ENCODE measurements around the gene PVR.
"Not testable (repeated sequence)": the region's sequence is repeated elsewhere in the genome, so short reads cannot be mapped to it uniquely, and the experiment has no call there.

Gene PVR

DNA sequence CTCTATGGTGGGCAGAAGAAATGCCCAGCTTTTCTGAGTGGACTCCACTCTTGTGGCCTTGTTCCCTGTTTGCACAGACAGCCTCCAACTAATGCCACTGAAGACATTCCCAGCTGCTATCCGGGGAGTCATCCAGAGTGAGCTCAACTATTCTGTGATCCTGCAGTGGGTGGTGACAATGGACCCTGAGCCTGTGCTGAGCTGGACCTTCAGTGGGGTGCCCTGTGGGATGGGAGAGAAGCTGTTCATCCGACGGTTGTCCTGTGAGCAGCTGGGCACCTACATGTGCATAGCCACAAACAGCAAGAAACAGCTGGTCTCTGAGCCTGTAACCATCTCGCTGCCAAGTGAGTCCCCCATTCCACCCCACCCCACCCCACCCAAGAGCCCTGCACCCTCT lies 20.1 kb upstream of the PVR start:
- in situ Hi-C loops (cut with MboI; ENCODE audit: low pct_unique_long_range_greater_than_20kb, low sequenced_read_pairs, unreplicated experiment), result no loop called here
- no peak for DNase-seq (ENCODE audit: low spot score)
- TF ChIP-seq, protein P1, sequence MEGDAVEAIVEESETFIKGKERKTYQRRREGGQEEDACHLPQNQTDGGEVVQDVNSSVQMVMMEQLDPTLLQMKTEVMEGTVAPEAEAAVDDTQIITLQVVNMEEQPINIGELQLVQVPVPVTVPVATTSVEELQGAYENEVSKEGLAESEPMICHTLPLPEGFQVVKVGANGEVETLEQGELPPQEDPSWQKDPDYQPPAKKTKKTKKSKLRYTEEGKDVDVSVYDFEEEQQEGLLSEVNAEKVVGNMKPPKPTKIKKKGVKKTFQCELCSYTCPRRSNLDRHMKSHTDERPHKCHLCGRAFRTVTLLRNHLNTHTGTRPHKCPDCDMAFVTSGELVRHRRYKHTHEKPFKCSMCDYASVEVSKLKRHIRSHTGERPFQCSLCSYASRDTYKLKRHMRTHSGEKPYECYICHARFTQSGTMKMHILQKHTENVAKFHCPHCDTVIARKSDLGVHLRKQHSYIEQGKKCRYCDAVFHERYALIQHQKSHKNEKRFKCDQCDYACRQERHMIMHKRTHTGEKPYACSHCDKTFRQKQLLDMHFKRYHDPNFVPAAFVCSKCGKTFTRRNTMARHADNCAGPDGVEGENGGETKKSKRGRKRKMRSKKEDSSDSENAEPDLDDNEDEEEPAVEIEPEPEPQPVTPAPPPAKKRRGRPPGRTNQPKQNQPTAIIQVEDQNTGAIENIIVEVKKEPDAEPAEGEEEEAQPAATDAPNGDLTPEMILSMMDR (IDR thresholded peaks at IDR 0.05; ENCODE audit: extremely low read depth, insufficient read depth, missing control alignments), result no peak

DNA sequence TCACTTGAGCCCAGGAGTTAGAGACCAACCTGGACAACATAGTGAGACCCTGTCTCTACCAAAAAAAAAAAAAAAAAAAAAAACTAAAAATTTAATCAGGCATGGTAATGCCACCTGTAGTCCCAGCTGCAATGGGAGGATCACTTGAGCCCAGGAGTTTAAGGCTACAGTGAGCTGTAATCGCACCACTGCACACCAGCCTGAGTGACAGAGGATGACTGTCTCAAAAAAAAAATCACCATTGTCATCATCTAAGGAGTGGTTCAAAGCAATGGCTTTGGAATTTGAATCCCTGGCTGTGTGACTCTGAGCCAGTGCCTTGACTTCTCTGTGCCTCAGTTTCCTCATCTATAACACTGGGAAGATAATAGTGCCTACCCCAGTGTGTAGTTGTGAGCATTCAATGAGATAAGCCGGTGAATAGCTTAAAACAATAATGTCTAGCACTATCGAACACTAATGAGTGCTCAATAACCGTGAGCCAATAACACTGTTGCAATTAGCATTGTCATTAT lies 18.8 kb upstream of the PVR start:
- no peak for DNase-seq (ENCODE audit: low spot score)
- TF ChIP-seq, protein P1 (IDR thresholded peaks at IDR 0.05; ENCODE audit: extremely low read depth, insufficient read depth, missing control alignments), result no peak
- in situ Hi-C loops (cut with MboI; ENCODE audit: low pct_unique_long_range_greater_than_20kb, low sequenced_read_pairs, unreplicated experiment), result no loop called here

GRCh38 chr19:44625637-44626036 lies 18.1 kb upstream of the PVR start:
- in situ Hi-C loops (cut with MboI; ENCODE audit: low pct_unique_long_range_greater_than_20kb, low sequenced_read_pairs, unreplicated experiment), result not testable (repeated sequence)

DNA sequence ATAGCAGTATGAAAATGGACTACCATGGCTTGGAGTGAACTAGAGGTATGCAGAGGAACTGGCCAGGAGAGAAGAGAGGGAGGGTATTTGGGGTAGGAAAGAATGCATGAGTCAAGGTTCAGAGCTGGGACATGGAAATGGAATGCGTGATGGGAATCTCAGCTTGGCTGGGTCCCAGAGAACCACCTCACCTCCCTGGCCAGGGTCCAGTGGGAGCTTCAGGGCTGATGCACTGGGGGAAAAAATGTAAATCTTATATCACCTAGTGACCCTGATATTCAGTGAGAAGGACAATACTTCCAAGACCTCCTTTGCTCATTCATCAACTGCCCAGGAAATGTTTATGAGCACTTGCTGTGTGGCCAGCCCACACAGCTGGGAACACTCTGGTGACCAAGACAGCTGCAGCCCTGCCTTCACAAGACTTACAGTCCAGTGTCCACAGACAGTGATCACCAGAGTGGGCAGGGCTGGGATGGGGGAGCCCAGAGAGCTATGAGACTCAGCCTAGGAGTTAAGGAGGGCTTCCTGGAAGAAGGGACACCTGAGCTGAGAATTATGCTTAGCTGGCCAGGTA lies 17.6 kb upstream of the PVR start:
- in situ Hi-C loops (cut with MboI; ENCODE audit: low pct_unique_long_range_greater_than_20kb, low sequenced_read_pairs, unreplicated experiment), result no loop called here
- no peak for DNase-seq (ENCODE audit: low spot score)
- TF ChIP-seq, protein P1 (IDR thresholded peaks at IDR 0.05; ENCODE audit: extremely low read depth, insufficient read depth, missing control alignments), result no peak

More at GRCh38 chr19:44625637-44626036, 18.1 kb upstream of the PVR start:
- DNase-seq (ENCODE audit: low spot score), result not testable (repeated sequence)

DNA sequence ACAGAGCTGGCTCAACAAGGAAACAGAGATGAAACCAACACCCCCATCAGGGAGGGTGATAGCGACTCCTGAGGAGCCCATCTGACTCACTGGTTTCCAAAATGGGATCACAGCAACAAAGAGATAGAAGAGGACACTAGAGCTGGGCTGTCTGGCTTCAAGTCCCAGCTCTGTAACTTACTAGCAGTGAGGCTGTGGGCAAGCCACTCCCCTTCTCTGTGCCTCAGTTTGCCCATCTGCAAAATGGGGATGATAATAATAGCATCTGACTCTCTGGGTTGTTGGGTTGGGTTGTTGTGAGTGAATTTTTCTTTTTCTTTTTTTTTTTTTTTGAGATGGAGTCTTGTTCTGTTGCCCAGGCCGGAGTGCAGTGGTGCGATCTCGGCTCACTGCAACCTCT lies 16.1 kb upstream of the PVR start:
- in situ Hi-C loops (cut with MboI; ENCODE audit: low pct_unique_long_range_greater_than_20kb, low sequenced_read_pairs, unreplicated experiment), result no loop called here
- TF ChIP-seq, protein P1 (IDR thresholded peaks at IDR 0.05; ENCODE audit: extremely low read depth, insufficient read depth, missing control alignments), result no peak
- DNase-seq (ENCODE audit: low spot score), result no peak

GRCh38 chr19:44628793-44629192 lies 14.9 kb upstream of the PVR start:
- in situ Hi-C loops (cut with MboI; ENCODE audit: low pct_unique_long_range_greater_than_20kb, low sequenced_read_pairs, unreplicated experiment), result no loop called here
- TF ChIP-seq, protein P1 (IDR thresholded peaks at IDR 0.05; ENCODE audit: extremely low read depth, insufficient read depth, missing control alignments), result no peak
- no peak for DNase-seq (ENCODE audit: low spot score)

- in situ Hi-C loops (cut with MboI; ENCODE audit: low pct_unique_long_range_greater_than_20kb, low sequenced_read_pairs, unreplicated experiment); DNase-seq (ENCODE audit: low spot score): not testable (repeated sequence)
Observed at GRCh38 chr19:44631611-44632010, 12.1 kb upstream of the PVR start.

GRCh38 chr19:44634058-44634457 lies 9.7 kb upstream of the PVR start:
- DNase-seq (ENCODE audit: low spot score); in situ Hi-C loops (cut with MboI; ENCODE audit: low pct_unique_long_range_greater_than_20kb, low sequenced_read_pairs, unreplicated experiment): not testable (repeated sequence)

Data from GM13977 (cell line).